ENCODE data around the gene PCDHB4.
"Not testable (repeated sequence)": the region's sequence is repeated elsewhere in the genome, so short reads cannot be mapped to it uniquely, and the experiment has no call there.

PCDHB4 gene

GRCh38 chr5:141100243-141100805 lies 21.3 kb upstream of the PCDHB4 start, which contains the start of gene PCDHB3:
TSS of gene PCDHB3 (plus strand) at chr5:141100473. CDS start at chr5:141100650, 177 bp downstream.
- peak; percentile 44 for TF ChIP-seq CTCF (IDR thresholded peaks at IDR 0.05)
- no peak for TF ChIP-seq ZFX (IDR thresholded peaks at IDR 0.05; ENCODE audit: borderline replicate concordance)
- H3K27ac ChIP-seq: no peak within 1 kb of the TSS

DNA sequence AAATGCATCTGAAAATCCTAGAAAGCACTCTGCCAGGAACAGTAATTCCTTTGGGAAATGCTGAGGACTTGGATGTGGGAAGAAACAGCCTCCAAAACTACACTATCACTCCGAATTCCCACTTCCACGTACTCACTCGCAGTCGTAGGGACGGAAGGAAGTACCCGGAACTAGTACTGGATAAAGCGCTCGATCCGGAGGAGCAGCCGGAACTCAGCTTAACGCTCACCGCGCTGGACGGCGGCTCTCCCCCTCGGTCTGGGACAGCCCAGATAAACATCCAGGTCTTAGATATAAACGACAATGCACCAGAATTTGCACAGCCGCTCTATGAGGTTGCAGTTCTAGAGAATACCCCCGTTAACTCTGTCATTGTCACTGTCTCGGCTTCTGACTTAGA lies 20.6 kb upstream of the PCDHB4 start:
- no peak for TF ChIP-seq CTCF (IDR thresholded peaks at IDR 0.05)
- TF ChIP-seq ZFX (IDR thresholded peaks at IDR 0.05; ENCODE audit: borderline replicate concordance): no peak
- no peak overlapping the region for H3K27ac ChIP-seq

- H3K27ac ChIP-seq: not testable (repeated sequence)
Observed at GRCh38 chr5:141102070-141102469, 19.5 kb upstream of the PCDHB4 start.

DNA sequence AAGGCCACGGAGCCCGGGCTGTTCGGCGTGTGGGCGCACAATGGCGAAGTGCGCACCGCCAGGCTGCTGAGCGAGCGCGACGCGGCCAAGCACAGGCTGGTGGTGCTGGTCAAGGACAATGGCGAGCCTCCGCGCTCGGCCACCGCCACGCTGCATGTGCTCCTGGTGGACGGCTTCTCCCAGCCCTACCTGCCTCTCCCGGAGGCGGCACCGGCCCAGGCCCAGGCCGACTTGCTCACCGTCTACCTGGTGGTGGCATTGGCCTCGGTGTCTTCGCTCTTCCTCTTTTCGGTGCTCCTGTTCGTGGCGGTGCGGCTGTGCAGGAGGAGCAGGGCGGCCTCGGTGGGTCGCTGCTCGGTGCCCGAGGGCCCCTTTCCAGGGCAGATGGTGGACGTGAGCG lies 19.1 kb upstream of the PCDHB4 start:
- H3K27ac ChIP-seq: not testable (repeated sequence)

GRCh38 chr5:141105350-141105749 lies 16.3 kb upstream of the PCDHB4 start:
- TF ChIP-seq CTCF (IDR thresholded peaks at IDR 0.05) (no peak), ZFX (IDR thresholded peaks at IDR 0.05; ENCODE audit: borderline replicate concordance) (no peak)
- no peak overlapping the region for H3K27ac ChIP-seq

- TF ChIP-seq CTCF (IDR thresholded peaks at IDR 0.05): no peak
- no peak for TF ChIP-seq ZFX (IDR thresholded peaks at IDR 0.05; ENCODE audit: borderline replicate concordance)
- H3K27ac ChIP-seq: no peak overlapping the region
Observed at GRCh38 chr5:141119250-141119649, 2.4 kb upstream of the PCDHB4 start.

GRCh38 chr5:141121985-141122384 lies 367 bp downstream of the PCDHB4 start:
- TF ChIP-seq CTCF (IDR thresholded peaks at IDR 0.05) (no peak), ZFX (IDR thresholded peaks at IDR 0.05; ENCODE audit: borderline replicate concordance) (no peak)
- no peak overlapping the region for H3K27ac ChIP-seq

DNA sequence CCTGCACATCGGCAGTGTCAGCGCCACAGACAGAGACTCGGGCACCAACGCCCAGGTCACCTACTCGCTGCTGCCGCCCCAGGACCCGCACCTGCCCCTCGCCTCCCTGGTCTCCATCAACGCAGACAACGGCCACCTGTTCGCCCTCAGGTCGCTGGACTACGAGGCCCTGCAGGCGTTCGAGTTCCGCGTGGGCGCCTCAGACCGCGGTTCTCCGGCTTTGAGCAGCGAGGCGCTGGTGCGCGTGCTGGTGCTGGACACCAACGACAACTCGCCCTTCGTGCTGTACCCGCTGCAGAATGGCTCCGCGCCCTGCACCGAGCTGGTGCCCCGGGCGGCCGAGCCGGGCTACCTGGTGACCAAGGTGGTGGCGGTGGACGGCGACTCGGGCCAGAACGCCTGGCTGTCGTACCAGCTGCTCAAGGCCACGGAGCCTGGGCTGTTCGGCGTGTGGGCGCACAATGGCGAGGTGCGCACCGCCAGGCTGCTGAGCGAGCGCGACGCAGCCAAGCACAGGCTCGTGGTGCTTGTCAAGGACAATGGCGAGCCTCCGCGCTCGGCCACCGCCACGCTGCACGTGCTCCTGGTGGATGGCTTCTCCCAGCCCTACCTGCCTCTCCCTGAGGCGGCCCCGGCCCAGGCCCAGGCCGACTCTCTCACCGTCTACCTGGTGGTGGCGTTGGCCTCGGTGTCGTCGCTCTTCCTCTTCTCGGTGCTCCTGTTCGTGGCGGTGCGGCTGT lies 1.9 kb downstream of the PCDHB4 start:
- H3K27ac ChIP-seq: not testable (repeated sequence)

DNA sequence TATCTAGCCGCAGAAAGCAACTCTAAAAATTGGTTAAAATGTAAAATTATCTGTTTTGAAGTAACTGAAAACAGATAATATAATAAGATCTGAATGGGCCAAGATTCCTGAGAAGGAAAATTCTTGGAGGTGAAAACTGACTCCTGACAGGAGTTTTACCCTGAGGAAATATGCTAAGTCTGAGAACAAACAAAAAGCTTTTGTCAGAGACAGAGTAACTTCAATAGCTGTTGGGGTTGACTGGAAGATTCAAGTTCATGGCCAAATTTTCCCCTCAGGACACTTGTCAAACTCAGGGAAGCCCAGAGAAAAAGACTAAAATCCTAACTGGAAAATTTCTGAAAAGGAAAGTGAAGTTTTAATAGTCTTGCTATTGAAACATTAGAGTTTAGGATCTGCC lies 5.7 kb downstream of the PCDHB4 start:
- TF ChIP-seq ZFX (IDR thresholded peaks at IDR 0.05; ENCODE audit: borderline replicate concordance): no peak
- TF ChIP-seq CTCF (IDR thresholded peaks at IDR 0.05): no peak

More for the DNA sequence above, 5.7 kb downstream of the PCDHB4 start:
- peak overlapping the region; percentile 57 for H3K27ac ChIP-seq

Data from 22Rv1 (cell line).